GM23248 (cell line): ENCODE measurements around the gene POM121C.
"Not testable (repeated sequence)": the region's sequence is repeated elsewhere in the genome, so short reads cannot be mapped to it uniquely, and the experiment has no call there.

Source experiments
- EZH2 ChIP-seq: fragments of 200-600 bp; sonication (generic); IDR thresholded peaks from 2 replicates; pipeline ENCODE4 v1.6.1; 2018; ENCODE audit warnings: antibody characterized with exemption, mild to moderate bottlenecking; ENCODE audit not compliant: insufficient read depth, poor library complexity, severe bottlenecking
- EZH2phosphoT487 ChIP-seq: fragments of 200-600 bp; sonication (generic); IDR thresholded peaks from 2 replicates; pipeline ENCODE4 v1.6.1; 2018; ENCODE audit warnings: antibody characterized with exemption, moderate library complexity, mild to moderate bottlenecking, low read depth; ENCODE audit not compliant: insufficient read depth

GRCh38 chr7:75374144-75374518 is 112.0 kb downstream of the POM121C start:
- not testable (repeated sequence) for TF ChIP-seq EZH2, EZH2phosphoT487
